Caco-2 (cell line): ENCODE results near the gene MOB2. TPM values are rescaled to one million over a fixed set of nuclear protein-coding genes. Genes with fewer than 3 reads are reported as not detected.

Experiments
- Bru-seq: library from RNA; stranded (reverse); fragments of 400-500 nt; gene quantifications from one replicate; lab custom pipeline; 2021; lab: Mats Ljungman, UMichigan
- BruChase-seq, 2 experiments: library from RNA; stranded (reverse); fragments of 400-500 nt; gene quantifications; one replicate each; lab custom pipeline; 2021; lab: Mats Ljungman, UMichigan
- BruUV-seq: library from RNA; stranded (reverse); fragments of 400-500 nt; replicated peaks from 2 replicates; lab custom pipeline; 2021; lab: Mats Ljungman, UMichigan
- CTCF ChIA-PET: fragments of 300-600 bp; sonication (Branson Sonifier 250); formaldehyde crosslinking; loops from one replicate; lab custom pipeline; 2022; ENCODE audit warnings: antibody characterized with exemption; lab: Charles Lee
- POLR2A ChIA-PET: fragments of 300-600 bp; sonication (Branson Sonifier 250); formaldehyde crosslinking; loops from one replicate; lab custom pipeline; 2022; ENCODE audit warnings: antibody characterized with exemption; lab: Charles Lee
- DNase-seq, 2 experiments: peaks; one replicate each; pipeline versions ENCODE4 v3.0.0 to v3.0.0-alpha.2; 2020 to 2022
- H3K27me3 ChIP-seq: replicated peaks from 2 replicates; pipeline ENCODE4 v1.6.0; 2011; ENCODE audit warnings: low read length; ENCODE audit not compliant: control insufficient read depth, insufficient read depth
- H3K36me3 ChIP-seq: 2 replicates; pipeline ENCODE4 v1.5.1; 2011; ENCODE audit warnings: low read length; ENCODE audit not compliant: control insufficient read depth, insufficient read depth
- H3K4me1 ChIP-seq: fragments of 250-450 bp; sonication (Bioruptor Pico); 2 replicates; pipeline ENCODE4 v1.5.1; 2020; ENCODE audit warnings: mild to moderate bottlenecking
- H3K4me3 ChIP-seq: 2 replicates; pipeline ENCODE4 v1.5.1; 2011; ENCODE audit warnings: low read depth, mild to moderate bottlenecking, control low read depth, low read length
- H3K9me3 ChIP-seq: fragments of 250-450 bp; sonication (Bioruptor Pico); 2 replicates; pipeline ENCODE4 v1.5.1; 2020; ENCODE audit warnings: mild to moderate bottlenecking, moderate library complexity
- H3K27ac Mint-ChIP-seq: one replicate; pipeline ENCODE4 v1.8.0; 2022; ENCODE audit warnings: mixed read lengths; ENCODE audit not compliant: unreplicated experiment
- H3K27me3 Mint-ChIP-seq: one replicate; pipeline ENCODE4 v1.8.0; 2022; ENCODE audit warnings: mixed read lengths; ENCODE audit not compliant: insufficient read depth, unreplicated experiment
- H3K36me3 Mint-ChIP-seq: one replicate; pipeline ENCODE4 v1.8.0; 2022; ENCODE audit warnings: mild to moderate bottlenecking, mixed read lengths; ENCODE audit not compliant: insufficient read depth, unreplicated experiment
- H3K4me1 Mint-ChIP-seq: one replicate; pipeline ENCODE4 v1.8.0; 2022; ENCODE audit warnings: low read depth, mixed read lengths; ENCODE audit not compliant: unreplicated experiment
- H3K4me3 Mint-ChIP-seq: one replicate; pipeline ENCODE4 v1.8.0; 2022; ENCODE audit warnings: mild to moderate bottlenecking, moderate library complexity, mixed read lengths; ENCODE audit not compliant: unreplicated experiment
- H3K9me3 Mint-ChIP-seq: one replicate; pipeline ENCODE4 v1.8.0; 2022; ENCODE audit warnings: mixed read lengths; ENCODE audit not compliant: unreplicated experiment
- intact Hi-C: fragments of 100-400 bp; cut with micrococcal nuclease; formaldehyde crosslinking; loops from one replicate; pipeline ENCODE4 v1.10.0; 2022; ENCODE audit not compliant: unreplicated experiment
- long read RNA-seq: library from polyadenylated mRNA; stranded (forward); transcript quantifications from one replicate; pipeline ENCODE4 v2.0.0, GENCODE V29; 2022
- total RNA-seq: library from RNA; stranded (reverse); gene quantifications from 2 replicates; pipeline ENCODE4 v1.2.3, GENCODE V29; 2022
- TF ChIP-seq, protein P1 (sequence below), 2 experiments: fragments of 200-600 bp in 1 of 2; IDR thresholded peaks; 1 replicate in 1 of 2; 2 replicates in 1 of 2; pipeline versions ENCODE4 v1.5.1 to v1.8.0; 2011 to 2022; ENCODE audit warnings: antibody characterized with exemption in 1 of 2, control low read depth in 1 of 2, inconsistent platforms in 1 of 2, low read depth in 1 of 2, low read length in 1 of 2, mild to moderate bottlenecking in 1 of 2, moderate library complexity in 1 of 2; ENCODE audit not compliant: insufficient read depth in 1 of 2, severe bottlenecking in 1 of 2, unreplicated experiment in 1 of 2

Gene MOB2, protein sequence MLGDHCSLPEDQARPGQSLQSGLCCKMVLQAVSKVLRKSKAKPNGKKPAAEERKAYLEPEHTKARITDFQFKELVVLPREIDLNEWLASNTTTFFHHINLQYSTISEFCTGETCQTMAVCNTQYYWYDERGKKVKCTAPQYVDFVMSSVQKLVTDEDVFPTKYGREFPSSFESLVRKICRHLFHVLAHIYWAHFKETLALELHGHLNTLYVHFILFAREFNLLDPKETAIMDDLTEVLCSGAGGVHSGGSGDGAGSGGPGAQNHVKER
- total RNA-seq (29.6 and 32.7 TPM in 2 replicates), Bru-seq, nascent RNA (percentile 60 among the genes with signal in this experiment), BruChase-seq, experiment 1, labeled RNA remaining after a 2-hour chase (percentile 60 among the genes with signal in this experiment), BruChase-seq, experiment 2, labeled RNA remaining after a 6-hour chase (percentile 60 among the genes with signal in this experiment)
- long read RNA-seq, partial matches to known transcripts, result 32 of 45 reads
- long read RNA-seq, other reads (novel, unspliced or antisense), result 12 of 45 reads

DNA sequence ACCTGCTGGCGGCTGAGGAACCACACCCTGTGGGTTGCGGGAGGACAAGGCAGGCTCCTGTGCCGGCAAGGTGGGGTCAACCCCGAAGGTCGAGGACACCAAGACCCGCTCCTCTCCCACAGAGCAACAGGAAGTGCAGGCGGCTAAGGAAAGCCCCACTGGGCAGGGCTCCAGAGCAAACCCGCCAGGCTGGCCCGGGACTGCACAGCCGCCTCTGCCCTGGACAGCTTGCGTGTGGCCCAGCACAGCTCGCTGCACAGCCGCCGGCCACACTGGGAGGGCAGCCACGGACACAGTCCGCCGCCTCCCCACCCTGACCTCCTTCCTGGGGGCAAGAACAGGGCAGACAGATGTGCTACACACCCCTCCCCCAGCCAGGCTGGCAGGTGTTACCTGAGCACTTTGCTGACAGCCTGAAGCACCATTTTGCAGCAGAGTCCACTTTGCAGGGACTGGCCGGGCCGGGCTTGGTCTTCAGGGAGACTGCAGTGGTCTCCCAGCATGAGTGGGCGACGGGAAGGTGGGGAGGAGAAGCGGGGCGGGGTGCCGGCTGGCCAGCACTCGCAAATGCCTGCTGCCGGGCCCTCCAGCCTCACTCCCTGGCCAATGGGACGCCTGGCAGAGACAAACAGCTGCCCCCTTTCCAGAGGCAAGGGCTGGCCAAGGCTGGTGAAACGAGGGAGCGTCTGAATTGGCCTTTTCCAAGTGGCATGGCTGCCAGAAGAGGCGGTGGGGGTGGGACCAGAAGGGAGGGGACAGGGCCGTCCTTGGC lies at the start of gene MOB2:
TSS of gene MOB2 (minus strand) at position 726 of the 772 bp plus-strand sequence. CDS start at position 503, 223 bp downstream.
- H3K27me3 ChIP-seq, result no peaks in the 10 kb centered on the region
- CTCF ChIA-PET, result no interaction called here
- H3K4me3 Mint-ChIP-seq, result no peak within 1 kb of the TSS

DNA sequence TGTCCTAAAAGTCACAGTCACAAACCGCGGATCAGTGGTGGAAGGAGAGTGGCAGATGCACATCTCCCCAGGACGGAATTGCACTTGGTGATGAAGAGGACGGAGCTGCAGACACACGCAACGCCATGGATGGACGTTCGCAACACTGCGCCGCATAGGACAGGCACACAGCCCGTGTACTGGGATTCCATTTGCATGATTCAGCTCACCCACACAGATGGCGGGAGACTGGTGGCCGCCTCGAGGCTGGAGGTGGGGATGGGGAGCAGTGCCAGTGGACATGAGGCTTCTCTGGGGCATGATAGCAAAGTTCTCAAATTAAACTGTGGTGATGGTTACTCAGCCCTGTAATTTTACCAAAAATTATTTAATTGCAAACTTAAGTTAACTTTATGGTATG lies 48.1 kb upstream of the MOB2 start:
- no peaks in the 10 kb centered on the region for H3K27me3 ChIP-seq
- H3K36me3 Mint-ChIP-seq, result no peaks in the 10 kb centered on the region
- TF ChIP-seq, protein P1, sequence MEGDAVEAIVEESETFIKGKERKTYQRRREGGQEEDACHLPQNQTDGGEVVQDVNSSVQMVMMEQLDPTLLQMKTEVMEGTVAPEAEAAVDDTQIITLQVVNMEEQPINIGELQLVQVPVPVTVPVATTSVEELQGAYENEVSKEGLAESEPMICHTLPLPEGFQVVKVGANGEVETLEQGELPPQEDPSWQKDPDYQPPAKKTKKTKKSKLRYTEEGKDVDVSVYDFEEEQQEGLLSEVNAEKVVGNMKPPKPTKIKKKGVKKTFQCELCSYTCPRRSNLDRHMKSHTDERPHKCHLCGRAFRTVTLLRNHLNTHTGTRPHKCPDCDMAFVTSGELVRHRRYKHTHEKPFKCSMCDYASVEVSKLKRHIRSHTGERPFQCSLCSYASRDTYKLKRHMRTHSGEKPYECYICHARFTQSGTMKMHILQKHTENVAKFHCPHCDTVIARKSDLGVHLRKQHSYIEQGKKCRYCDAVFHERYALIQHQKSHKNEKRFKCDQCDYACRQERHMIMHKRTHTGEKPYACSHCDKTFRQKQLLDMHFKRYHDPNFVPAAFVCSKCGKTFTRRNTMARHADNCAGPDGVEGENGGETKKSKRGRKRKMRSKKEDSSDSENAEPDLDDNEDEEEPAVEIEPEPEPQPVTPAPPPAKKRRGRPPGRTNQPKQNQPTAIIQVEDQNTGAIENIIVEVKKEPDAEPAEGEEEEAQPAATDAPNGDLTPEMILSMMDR (IDR thresholded peaks at IDR 0.05; ENCODE audit: insufficient read depth in 1 of 2, low read depth in 1 of 2, low read length in 1 of 2, severe bottlenecking in 1 of 2, unreplicated experiment in 1 of 2), result no peak
- no peak overlapping the region for H3K4me3 Mint-ChIP-seq
- no peaks in the 10 kb centered on the region for H3K9me3 Mint-ChIP-seq
- no peaks in the 10 kb centered on the region for H3K27me3 Mint-ChIP-seq
- H3K4me1 ChIP-seq, result no peaks in the 10 kb centered on the region
- no TSS peak for BruUV-seq
- POLR2A ChIA-PET, result no interaction called here
- H3K9me3 ChIP-seq, result no peaks in the 10 kb centered on the region
- no peaks in the 10 kb centered on the region for H3K4me1 Mint-ChIP-seq
- CTCF ChIA-PET, result no interaction called here
- H3K36me3 ChIP-seq, result no peaks in the 10 kb centered on the region; the same call in none of the 2 replicates
- DNase-seq, result no peak
- H3K27ac Mint-ChIP-seq, result no peak overlapping the region
- intact Hi-C loops, result no loop called here
- H3K4me3 ChIP-seq, result no peak overlapping the region

More for the DNA sequence above, at the start of gene MOB2:
- TF ChIP-seq, protein P1 (IDR thresholded peaks at IDR 0.05; ENCODE audit: insufficient read depth in 1 of 2, low read depth in 1 of 2, low read length in 1 of 2, severe bottlenecking in 1 of 2, unreplicated experiment in 1 of 2), result no peak
- H3K9me3 Mint-ChIP-seq, result no peaks in the 10 kb centered on the region
- no peaks in the 10 kb centered on the region for H3K4me1 Mint-ChIP-seq
- no peaks in the 10 kb centered on the region for H3K36me3 Mint-ChIP-seq
- no peak within 1 kb of the TSS for H3K4me3 ChIP-seq
- H3K36me3 ChIP-seq, result no peaks in the 10 kb centered on the region
- POLR2A ChIA-PET, result no interaction called here
- intact Hi-C loops, result no loop called here
- H3K27me3 Mint-ChIP-seq, result no peaks in the 10 kb centered on the region
- H3K9me3 ChIP-seq, result no peaks in the 10 kb centered on the region
- no peak within 1 kb of the TSS for H3K27ac Mint-ChIP-seq
- no TSS peak for BruUV-seq
- no peak for DNase-seq
- H3K4me1 ChIP-seq, result no peaks in the 10 kb centered on the region

DNA sequence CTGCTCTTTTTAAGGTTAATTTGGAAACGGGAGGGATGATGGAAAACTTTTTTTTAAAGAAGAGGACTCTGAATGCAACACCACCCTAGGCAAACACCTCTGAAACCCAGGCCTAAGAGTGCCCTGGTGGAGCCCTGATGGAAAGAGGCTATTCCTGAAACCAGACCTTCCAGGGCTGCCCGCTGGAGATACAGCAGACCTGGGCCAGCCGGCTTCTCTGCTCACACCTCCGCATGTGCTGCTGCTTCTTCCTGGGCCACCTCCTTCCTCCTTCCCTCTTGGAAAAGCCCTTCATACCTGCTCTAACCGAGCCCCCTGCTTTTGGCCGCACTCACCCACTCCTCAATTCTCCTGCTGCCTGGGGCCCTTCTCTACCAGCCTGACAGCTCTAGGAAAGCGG lies 47.6 kb upstream of the MOB2 start:
- Histone ChIP-seq H3K4me3 (no peak overlapping the region), H3K36me3 (no peaks in the 10 kb centered on the region; the same call in none of the 2 replicates), H3K4me1 (no peaks in the 10 kb centered on the region), H3K27me3 (no peaks in the 10 kb centered on the region), H3K9me3 (no peaks in the 10 kb centered on the region)
- POLR2A ChIA-PET, result no interaction called here
- TF ChIP-seq, protein P1 (IDR thresholded peaks at IDR 0.05; ENCODE audit: insufficient read depth in 1 of 2, low read depth in 1 of 2, low read length in 1 of 2, severe bottlenecking in 1 of 2, unreplicated experiment in 1 of 2), result no peak
- intact Hi-C loops, result no loop called here
- Mint-ChIP-seq H3K4me3 (no peak overlapping the region), H3K9me3 (no peaks in the 10 kb centered on the region), H3K4me1 (no peaks in the 10 kb centered on the region), H3K36me3 (no peaks in the 10 kb centered on the region), H3K27ac (no peak overlapping the region), H3K27me3 (no peaks in the 10 kb centered on the region)
- CTCF ChIA-PET, result no interaction called here
- BruUV-seq, result no TSS peak
- DNase-seq, result no peak
